Kidney glomerular epithelial cell (primary cell): Measurements from ENCODE around the gene ALDOB.
A peak's percentile ranks its signal among the peaks of the same experiment; 100 is the strongest.

Experiments
- DNase-seq: peaks from one replicate; lab custom pipeline; 2025; lab: John Stamatoyannopoulos, UW

ALDOB gene

DNA sequence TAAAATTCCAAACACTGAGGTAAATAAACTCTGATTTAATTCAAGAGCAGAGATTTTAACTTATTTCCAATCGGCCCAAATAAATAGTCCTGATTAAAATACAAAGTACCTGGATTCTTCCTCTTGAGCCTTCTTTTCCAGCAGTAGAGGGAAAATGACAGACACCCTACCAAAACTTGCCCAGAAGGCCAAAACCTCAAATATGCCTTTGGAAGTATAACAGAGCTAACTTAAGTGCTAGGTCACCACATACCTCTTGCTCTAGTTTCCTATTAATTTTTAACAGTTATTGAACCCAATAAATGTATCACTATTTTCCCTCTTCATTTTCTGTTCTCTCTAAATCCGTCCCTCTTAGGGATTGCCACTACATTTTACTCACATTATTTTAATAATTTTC lies 52.2 kb downstream of the ALDOB start:
- peak; percentile 26 for DNase-seq

DNA sequence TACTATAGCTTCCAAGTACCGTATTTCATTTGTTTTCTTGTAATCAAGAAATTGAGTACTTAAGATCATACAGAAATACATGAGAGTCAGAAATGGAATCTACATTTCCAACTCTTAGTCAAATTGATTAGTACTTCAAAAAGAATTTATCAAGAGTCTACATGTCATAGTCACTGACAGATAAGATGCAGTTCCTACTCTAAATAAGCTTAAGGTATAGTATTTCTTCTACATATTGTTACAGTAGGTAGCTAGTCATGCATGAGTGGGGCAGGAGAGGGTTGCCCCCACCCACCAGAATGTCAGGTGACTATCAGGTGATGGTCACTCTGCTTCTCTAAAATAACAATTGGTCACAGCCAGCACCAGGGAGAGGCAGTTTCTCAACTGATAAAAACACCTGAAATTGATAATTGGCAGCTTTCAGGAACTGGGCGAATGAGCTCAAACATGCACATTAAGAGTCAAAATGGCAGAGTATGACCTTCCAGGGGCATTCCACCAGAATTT lies 53.7 kb downstream of the ALDOB start:
- DNase-seq, result no peak

DNA sequence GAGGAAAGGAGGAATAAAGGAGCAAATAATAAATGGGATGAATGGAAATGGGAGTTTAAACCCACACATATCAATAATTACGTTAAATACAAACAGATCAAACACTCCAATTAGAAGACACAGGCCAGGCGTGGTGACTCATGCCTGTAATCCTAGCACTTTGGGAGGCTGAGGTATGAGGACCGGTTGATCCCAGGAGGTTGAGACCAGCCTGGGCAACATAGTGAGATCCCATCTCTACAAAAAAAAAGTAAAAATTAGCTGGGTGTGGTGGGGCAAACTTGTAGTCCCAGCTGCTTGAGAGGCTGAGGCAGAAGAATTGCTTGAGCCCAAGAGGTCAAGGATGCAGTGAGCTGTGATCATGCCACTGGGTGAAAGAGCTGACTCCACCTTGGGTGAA lies 54.5 kb downstream of the ALDOB start:
- DNase-seq, result no peak

DNA sequence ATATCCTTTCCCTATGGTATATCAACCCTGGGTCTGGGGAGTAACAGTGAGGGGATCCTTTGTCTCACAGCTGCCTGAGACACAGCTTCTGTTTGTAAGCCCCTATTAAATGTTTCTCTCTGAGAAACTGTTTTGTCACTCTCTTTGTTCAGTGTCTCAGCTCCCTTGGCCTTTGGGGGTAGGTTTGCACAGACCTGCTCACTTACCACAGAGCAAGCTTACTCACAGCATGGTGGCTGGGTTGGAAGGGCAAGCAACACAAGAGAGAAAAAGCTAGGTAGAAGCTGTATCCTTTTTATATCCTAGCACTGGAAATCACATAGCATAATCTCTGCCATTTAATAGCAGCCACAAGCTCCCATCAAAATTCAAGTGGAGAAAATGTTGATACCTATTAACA lies 55.3 kb downstream of the ALDOB start:
- no peak for DNase-seq

DNA sequence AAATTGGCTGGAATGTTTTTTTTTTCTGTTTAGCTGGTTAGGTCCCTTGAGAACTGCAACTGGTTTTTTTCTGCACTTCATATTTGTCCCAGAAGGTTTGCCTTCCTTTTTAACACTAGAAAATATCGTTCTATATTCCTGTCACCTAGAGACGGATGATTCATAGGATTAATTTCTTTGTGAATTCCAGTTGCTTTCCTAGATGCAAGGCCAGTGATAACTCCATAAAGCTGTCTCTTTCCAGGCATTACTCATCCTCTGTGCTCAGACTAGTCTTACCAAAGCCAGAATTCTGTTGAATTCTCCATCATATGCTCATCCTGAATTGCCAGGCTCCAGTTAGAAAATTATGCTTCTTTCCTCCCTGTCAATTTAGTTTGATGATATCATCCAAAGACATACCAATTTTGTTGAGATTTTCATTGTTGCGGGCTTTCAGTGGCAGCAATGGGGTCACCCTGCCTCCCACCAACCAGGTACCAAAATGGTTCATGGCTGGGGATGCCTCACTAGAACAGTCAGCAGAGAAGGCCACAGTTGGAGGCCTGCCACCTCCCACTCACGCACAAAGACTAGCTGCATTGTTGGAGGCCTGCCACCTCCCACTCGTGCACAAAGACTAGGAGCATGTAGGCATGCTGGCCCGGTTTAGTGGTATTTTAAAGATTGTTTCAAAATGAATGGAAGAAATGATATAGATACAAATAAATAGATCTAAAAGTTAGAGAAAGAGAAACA lies 59.3 kb downstream of the ALDOB start:
- peak; percentile 58 for DNase-seq

DNA sequence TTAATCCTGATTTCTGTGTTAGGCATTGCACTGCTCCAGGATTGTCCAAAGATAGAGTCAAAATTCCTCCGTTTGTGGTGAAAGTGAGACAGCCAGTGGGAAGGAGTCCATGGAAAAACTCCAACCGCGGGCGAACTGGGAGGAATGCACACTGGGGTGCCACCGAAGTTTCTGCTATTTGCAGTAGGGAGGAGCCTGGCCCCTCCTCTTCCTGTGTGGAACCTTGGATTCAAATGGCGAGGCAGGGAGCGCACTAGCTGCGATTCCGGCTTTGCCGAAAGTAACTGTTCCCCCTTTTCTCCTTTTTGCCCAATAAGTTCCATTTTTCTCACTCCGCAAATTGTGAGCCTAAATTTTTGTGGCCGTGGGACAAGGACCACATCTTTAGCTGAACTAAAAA lies 60.0 kb downstream of the ALDOB start:
- no peak for DNase-seq

DNA sequence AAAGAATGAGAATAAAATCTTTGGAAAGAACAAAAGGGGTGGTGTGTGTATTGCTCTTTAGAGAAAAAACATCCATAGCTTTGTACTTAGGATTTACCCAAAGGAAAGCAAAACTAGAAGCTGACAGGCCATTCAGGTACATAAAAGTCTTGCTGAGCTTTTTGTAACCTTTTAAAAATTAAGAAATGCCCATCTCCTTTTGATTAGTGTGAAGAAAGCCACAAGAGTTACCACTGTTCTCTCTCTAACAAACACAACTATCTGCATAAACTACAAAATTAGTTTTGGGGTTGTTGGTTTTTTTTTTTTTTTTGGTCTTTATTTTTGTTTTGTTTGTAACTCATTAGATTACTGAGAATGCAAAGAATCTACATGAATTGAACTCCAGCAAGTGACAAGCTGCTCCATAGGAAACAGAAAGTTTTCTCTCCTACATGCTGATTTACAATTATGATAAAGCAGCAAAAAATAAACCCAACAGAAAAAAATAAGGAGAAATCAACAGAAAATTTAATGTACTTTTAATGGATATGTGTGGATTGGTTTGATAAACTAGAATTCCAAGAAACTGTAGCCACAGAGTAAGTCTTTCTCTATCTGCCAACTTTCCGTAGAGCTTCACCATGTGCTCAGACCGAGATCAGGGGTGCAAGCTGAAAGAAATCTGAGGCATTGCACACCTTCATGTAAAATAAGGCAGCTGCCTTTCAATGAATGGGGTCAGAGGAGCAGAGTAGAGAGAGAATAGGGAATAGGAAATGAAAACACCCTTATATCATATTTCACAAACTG lies 63.1 kb downstream of the ALDOB start:
- DNase-seq, result no peak

DNA sequence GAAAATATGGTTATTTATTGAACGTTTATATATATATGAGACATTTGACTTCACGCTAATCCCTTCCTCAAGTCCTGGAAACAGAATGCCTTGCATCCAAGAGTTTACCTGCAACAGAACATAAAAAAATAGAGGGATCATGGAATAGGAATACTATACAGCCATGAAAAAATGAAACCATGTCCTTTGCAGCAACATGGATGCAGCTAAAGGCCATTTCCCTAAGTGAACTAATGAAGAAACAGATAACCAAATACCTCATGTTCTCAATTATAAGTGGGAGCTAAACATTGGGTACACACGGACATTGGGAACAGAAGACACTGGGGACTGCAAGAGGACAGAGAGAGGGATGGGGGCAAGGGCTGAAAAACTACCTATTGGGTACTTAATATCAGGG lies 63.8 kb downstream of the ALDOB start:
- no peak for DNase-seq
